Amniotic stem cell (primary cell): ENCODE data around the gene LTBP1.

Experiments used
- DNase-seq: peaks from one replicate; lab custom pipeline; 2025; lab: John Stamatoyannopoulos, UW

LTBP1 gene

GRCh38 chr2:33115728-33116127, 169.0 kb downstream of the LTBP1 start:
- DNase-seq, result no peak

- no peak for DNase-seq
Observed at GRCh38 chr2:33116799-33117198, 170.0 kb downstream of the LTBP1 start.

DNA sequence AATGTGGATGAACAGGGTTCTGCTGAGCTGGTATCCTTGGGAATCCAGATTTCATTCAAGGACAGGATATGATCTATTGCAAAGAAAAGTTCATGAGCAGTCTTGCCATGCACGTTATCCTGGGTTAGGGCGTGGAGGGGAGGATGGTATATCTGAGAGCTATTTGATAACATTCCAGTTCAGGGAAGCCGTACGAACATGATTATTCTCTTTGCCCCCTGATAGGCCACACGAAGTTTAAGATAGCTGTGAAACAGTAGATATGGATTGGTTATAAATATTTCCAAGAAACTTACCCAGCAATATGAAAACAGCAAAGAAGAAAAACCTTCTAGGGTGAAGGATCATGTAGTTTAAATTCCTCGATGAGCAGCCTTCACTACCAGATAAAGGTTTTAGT, 171.9 kb downstream of the LTBP1 start:
- DNase-seq, result no peak

GRCh38 chr2:33121416-33121815, 174.7 kb downstream of the LTBP1 start:
- DNase-seq, result no peak

GRCh38 chr2:33121925-33122324, 175.2 kb downstream of the LTBP1 start:
- DNase-seq, result no peak

- no peak for DNase-seq
Observed at GRCh38 chr2:33122726-33123125, 176.0 kb downstream of the LTBP1 start.

DNA sequence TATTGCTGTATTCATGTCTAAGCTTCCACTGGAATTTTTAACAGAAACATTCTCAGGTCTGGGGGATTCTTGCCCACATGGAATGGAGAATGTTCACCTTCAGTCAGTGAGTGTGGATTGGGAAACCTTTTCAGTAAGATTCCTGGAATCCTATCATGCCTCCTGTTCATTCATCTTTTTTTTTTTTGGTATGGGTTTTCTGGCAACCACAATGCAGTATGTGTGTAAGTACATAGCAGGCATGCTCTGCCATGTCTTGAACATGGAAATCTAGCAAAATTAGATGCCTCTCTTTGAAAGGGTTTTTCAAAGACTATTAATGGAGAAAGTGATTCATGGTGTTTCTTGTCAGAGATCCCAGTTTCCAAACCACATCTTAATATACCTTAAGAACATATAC, 176.5 kb downstream of the LTBP1 start:
- no peak for DNase-seq

- DNase-seq, result no peak
Observed at GRCh38 chr2:33126552-33126951, 179.8 kb downstream of the LTBP1 start.

DNA sequence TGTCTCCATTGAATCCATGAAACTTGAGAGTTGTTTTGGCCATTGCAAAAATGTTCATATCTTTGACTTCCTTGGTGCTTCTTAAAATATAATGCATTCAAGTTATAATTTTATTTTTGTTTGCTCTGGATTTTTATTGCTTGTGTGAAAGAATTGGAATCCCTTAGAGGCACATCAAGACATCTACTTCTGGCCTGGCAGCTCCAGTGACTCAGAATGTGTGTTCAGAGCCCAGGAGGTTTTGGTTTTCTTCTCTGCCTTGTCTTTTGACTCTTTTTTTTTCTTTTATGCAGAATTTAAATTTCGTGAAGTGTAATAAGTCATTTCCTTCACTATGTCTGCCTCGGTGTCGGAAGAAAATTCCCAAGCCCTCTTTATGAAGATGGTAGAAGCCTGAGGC, 180.2 kb downstream of the LTBP1 start:
- no peak for DNase-seq

DNA sequence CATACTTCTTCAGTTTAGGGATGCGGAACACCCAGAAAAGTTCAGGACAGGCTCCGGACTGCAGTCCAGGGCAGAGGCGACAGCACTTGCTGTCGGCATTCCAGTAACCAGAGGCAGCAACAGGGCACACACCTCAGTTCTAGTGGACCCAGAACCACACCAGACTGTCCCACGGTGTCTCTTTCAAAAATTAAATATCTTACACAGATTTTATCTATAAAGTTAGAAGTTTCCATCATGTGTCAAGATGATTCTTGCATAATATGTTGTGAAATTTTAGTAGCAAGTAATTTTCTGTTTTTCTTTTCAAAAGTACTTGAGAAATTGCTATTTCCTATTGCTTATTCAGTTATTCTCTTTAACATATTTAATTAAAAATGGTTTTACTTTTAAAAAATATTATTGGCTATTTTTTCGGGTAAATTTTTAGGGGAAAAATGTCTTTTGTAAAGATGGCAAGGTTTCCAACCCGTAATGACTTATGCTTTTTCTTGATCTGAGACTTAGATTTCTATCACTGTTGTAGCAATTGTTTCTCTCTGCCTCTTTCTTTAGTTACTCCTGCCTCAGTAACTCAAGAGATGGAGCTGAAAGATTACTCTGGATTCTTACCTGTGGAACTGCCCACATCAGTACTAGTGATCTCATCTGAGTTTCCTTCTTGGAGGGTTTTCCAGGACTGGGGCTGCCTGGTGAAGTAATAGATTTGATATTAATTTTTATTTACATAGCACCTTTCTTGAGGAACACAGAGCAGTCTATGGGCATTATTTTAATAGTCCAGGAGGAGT, 182.7 kb downstream of the LTBP1 start:
- DNase-seq, result no peak

DNA sequence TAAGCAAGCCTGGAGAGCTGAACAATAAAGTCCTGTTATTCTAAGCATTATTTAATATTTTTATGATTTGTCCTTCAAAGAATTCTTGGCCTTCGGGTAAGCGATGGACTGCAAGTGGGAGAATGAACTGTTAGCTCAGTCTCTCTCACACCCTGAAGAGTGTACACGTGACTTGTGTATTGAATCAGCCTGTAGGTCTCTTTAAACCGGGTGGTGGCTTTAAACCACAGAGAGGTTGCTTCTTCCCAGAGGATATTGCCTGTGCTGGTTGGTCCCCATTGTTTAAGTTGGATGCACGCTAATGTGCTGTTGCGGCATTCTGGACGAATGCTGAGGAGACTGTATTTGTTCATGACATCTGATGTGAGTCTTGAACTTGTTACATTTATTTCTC, 183.3 kb downstream of the LTBP1 start:
- no peak for DNase-seq

GRCh38 chr2:33130544-33130943, 183.8 kb downstream of the LTBP1 start:
- DNase-seq, result no peak

DNA sequence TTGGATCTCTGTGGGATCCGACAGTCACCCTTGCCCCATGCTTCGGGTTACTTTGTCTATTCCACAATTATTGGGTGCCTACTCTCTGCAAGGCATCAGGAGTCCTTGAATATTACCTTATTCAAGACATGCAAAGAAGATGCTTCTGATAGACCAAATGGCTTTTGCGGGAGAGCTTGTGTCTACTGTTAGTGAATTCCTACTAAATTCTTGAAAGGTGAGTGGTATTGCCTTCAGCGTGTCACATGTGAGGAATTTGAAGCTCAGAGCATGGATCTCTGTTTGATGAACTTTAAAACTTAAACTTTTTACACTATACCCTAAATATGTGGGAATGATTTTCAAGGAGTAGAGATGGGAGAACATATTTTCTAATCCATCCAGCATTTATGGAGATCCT, 184.4 kb downstream of the LTBP1 start:
- DNase-seq, result no peak

DNA sequence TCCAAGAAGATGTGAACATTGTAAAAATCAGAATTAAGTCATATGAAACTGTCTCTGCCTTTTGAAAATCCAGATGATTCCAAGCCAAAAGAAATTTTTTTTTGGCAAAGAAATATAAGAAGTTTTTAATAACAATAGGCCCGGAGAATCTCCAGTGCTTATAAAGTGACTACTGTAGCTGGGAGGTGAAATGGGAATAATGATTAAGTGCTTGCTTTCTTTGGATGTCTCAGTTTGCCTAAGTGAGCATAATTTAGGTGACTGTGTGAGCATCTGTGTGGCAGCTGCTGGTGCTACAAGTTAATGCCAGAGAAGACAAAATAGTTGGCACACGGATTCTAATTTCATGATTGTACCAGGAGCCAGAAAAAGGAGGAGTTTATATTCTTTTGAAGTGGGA, 185.0 kb downstream of the LTBP1 start:
- DNase-seq, result no peak

DNA sequence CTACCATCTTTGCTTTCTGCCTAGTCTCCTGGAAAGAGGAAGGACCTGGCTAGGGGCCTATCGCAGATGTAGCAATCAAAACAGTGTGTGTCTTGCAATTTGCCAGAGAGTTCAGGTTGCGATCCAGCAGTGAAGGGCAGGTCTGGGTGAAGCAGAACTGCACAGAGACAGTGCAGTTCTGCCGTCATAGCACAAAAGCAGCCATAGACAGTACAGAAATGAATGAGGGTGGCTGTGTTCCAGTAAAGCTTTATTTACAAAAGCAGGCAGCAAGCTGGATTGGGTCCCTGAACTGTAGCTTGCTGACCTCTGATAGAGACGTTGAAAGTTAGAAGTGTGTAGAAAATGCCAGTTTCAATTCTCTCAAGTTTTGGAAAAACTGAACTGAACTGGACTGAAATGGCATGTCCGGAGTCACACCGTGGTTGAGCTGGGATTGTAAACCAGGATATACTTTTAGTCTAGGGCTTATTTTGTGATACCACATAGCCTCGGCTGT, 186.8 kb downstream of the LTBP1 start:
- no peak for DNase-seq

- DNase-seq, result peak; percentile 88
Observed at GRCh38 chr2:33134086-33134771, 187.5 kb downstream of the LTBP1 start.

GRCh38 chr2:33134791-33135560, 188.2 kb downstream of the LTBP1 start:
- DNase-seq, result no peak

DNA sequence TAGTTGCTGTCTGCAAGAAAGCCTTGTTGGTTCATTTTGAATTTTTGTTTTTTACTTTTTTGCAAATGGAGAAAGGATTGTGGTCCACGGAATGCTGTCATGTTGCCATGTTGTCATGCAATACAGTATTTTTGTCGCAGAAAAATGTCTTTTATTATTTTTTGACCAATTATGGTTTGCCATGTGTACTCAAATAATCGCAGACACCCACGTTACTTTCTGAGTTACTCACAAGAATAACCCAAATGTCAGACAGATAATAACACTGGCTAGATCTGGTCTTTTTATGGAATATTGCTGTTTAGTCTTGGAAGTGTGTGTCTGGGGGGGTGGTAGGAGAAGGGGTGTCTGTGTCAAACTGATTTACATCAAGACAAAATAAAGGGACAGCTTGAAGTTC, 188.9 kb downstream of the LTBP1 start:
- DNase-seq, result no peak

DNA sequence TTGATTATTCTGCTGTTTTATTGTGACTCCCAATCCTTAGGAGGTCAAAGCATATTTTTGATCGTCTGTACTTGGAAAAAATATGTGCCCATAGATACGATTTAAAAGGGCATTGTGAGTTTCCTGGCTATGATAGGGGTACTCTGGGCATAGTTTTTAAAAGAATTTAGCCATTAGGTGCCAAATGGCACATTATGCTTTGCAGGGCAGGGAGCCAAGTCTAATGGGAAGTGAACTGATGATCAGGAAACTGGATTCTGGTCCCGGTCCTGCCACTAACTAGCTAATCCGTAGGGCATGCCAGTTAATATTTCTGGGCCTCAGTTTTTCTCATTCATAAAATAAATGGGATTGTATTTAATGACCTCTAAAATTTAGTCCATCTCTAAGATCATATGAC, 189.3 kb downstream of the LTBP1 start:
- DNase-seq, result no peak

DNA sequence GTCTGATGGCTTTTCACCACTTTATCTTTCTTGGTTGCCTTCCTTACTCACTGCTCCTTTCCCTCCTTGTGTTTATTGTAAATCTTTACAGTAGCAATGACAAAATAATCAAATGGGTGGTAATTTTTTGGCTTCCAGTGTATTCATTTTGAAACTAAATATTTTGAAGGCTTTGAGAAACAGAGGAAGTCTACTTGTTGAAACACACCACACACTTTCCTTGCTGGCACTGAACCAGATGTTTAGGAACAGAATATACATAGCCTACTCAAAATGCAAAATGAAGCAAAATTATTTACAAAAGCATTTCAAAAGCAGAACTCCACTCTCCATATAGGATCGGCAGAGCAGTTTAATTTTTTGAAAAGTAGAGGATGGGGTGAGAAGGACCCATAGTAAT, 189.8 kb downstream of the LTBP1 start:
- DNase-seq, result no peak

DNA sequence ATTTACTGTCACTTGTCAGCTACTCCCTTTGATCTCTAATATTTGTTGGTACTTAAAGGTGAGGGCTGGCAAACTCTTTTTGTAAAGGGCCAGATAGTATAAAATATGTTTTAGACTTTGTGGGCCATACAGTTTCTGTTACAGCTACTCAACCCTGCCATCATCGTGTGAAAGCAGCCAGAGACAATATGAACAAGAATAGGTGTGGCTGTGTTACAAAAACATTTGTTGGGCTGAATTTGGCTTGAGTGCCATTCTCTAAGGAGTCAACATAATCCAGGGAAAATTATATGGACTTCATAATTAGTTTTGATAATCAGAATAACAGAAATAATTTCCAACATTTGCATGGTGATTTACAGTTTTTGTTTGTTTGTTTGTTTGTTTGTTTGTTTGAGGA, 190.6 kb downstream of the LTBP1 start:
- no peak for DNase-seq

DNA sequence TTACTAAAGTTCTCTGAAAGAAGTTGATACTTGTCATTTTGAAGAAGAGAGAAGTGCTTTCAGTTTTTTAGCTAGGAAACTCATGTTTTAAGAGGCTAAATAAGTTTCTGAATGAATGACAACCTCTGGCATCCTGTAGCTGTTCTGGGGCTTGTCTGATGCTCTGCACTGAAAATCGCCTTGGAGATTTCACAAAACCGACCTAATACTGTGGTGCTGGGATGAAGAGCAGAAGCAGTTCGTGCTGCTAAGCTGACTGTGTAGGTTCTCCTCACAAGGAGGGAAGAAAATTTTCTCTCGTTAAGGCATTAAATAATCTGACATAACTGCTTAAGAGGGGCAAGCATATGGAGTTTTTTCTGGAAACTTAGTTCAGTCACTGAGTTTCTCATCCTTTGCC, 193.2 kb downstream of the LTBP1 start:
- no peak for DNase-seq

DNA sequence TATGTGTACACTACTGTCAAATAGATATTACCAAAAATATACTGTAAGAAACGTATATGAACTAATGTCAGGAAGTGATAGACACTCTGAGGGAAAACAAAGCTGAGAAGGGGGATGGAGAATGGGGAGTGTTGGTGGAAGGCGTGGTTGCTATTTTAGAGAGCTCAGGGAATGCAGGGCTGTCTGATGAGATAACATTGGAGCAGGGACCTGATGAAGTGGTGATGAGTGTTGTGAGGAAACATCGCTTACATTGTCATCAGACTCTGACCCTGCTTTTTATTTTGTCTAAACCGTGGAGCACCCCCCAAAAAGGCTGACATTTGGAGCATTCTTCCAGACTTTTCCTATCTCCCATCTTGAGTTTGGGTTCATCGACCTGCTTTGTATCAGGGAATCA, 194.7 kb downstream of the LTBP1 start:
- DNase-seq, result no peak
